Stomach (tissue), 9 donors: ENCODE data around the gene BEND2. TPM values are rescaled to one million over a fixed set of nuclear protein-coding genes. Genes with fewer than 3 reads are reported as not detected.

Source experiments
- DNase-seq, 2 donors: peaks; one replicate each; pipeline versions ENCODE4 v3.0.0 to v3.0.0-alpha.2; 2013 to 2019
- H3K27ac ChIP-seq, 5 donors: fragments of 200-600 bp in 4 of 5; sonication (generic) in 4 of 5; one replicate each; pipeline ENCODE4 v1.5.1; 2013 to 2019; ENCODE audit warnings: mild to moderate bottlenecking in 1 of 5, moderate library complexity in 1 of 5
- H3K27me3 ChIP-seq, 3 donors: fragments of 200-600 bp; sonication (generic); one replicate each; pipeline ENCODE4 v1.5.1; 2017 to 2019; ENCODE audit warnings: mixed run types in 1 of 3
- H3K36me3 ChIP-seq, 4 donors: fragments of 200-600 bp; sonication (generic); 1 replicate in 3 of 4; 2 replicates in 1 of 4; pipeline ENCODE4 v1.5.1; 2016 to 2019
- H3K4me1 ChIP-seq, 4 donors: fragments of 200-600 bp; sonication (generic); one replicate each; pipeline ENCODE4 v1.5.1; 2016 to 2019
- H3K4me3 ChIP-seq, 4 donors: fragments of 200-600 bp; sonication (generic) in 3 of 4; one replicate each; pipeline ENCODE4 v1.5.1; 2016 to 2019; ENCODE audit warnings: mild to moderate bottlenecking in 1 of 4
- H3K9me3 ChIP-seq, 4 donors: fragments of 200-600 bp; sonication (generic); one replicate each; pipeline ENCODE4 v1.5.1; 2016 to 2019
- CTCF ChIP-seq, 7 experiments: fragments of 450-650 bp in 4 of 7; fragments of 200-600 bp in 3 of 7; sonication (generic) in 3 of 7; IDR thresholded peaks; one replicate each; pipeline ENCODE4 v1.5.1; 2016 to 2019; ENCODE audit warnings: antibody characterized with exemption in 7 of 7, control low read depth in 2 of 7, mild to moderate bottlenecking in 1 of 7
- EP300 ChIP-seq: sonication (generic); formaldehyde crosslinking; IDR thresholded peaks from one replicate; pipeline ENCODE4 v1.6.1; 2017; ENCODE audit warnings: antibody characterized with exemption
- POLR2A ChIP-seq, 4 donors: fragments of 450-650 bp; IDR thresholded peaks; one replicate each; pipeline ENCODE4 v1.6.1; 2016; ENCODE audit warnings: antibody characterized with exemption in 4 of 4, control low read depth in 2 of 4, mild to moderate bottlenecking in 1 of 4, moderate library complexity in 1 of 4
- POLR2AphosphoS5 ChIP-seq, 3 donors: sonication (generic); formaldehyde crosslinking; IDR thresholded peaks; one replicate each; pipeline ENCODE4 v1.6.1; 2016; ENCODE audit warnings: antibody characterized with exemption in 3 of 3
- WGBS, 5 donors: extraction: QIAGEN DNeasy Blood & Tissue Kit in 3 of 5; methylation state at CpG; one replicate each; pipeline versions ENCODE4 v1.1.5 to v1.1.7; 2013 to 2018; 5-methylcytosine and 5-hydroxymethylcytosine counted together
- intact Hi-C: fragments of 100-400 bp; cut with DNase I; formaldehyde crosslinking; loops from one replicate; pipeline ENCODE4 v1.15.1; 2023; ENCODE audit warnings: low total_unique reads
- polyA plus RNA-seq, 3 donors: library from polyadenylated mRNA; stranded (reverse); fragments of 200-250 nt; gene quantifications; one replicate each; pipeline ENCODE4 v1.2.3, GENCODE V29; 2013
- total RNA-seq, 5 donors: library from RNA; depleted of rRNA; stranded (reverse); fragments of >200 nt; gene quantifications; one replicate each; pipeline versions ENCODE4 v1.1.0 to v1.2.3, GENCODE V29; 2014 to 2016
- donor health status: healthy with polysubstance abuse.
- donor health status: Bipolar disorder and iron deficiency.
- donor health status: healthy.

Gene BEND2
- total and polyA plus RNA-seq, 8 donors = 0.06 TPM; not detected in 7

- no peak overlapping the region for H3K27ac ChIP-seq
- intact Hi-C loops = no loop called here
- 58 to 78% (median 73%) methylated on average over 3 to 7 of the region's 7 CpGs for WGBS, 5 donors
- H3K4me3 ChIP-seq = no peak overlapping the region
- no peaks in the 10 kb centered on the region for H3K9me3 ChIP-seq
- TF ChIP-seq CTCF (IDR thresholded peaks at IDR 0.05) = no peak
- TF ChIP-seq POLR2A (IDR thresholded peaks at IDR 0.05) = no peak
- no peak for TF ChIP-seq EP300
- no peaks in the 10 kb centered on the region for H3K36me3 ChIP-seq
- H3K27me3 ChIP-seq = peaks cover 0 to 9% (median 0%) of the 10 kb centered on the region in 3 donors
- H3K4me1 ChIP-seq = no peaks in the 10 kb centered on the region
- DNase-seq = no peak
These were observed 47.0 kb downstream of the BEND2 start for GRCh38 chrX:18173494-18174180.

- 71 to 84% (median 79%) methylated on average over 4 of the region's 4 CpGs for WGBS, 5 donors
- intact Hi-C loops = no loop called here
- DNase-seq = no peak
- no peaks in the 10 kb centered on the region for H3K4me1 ChIP-seq
- peaks cover 0 to 9% (median 0%) of the 10 kb centered on the region in 3 donors for H3K27me3 ChIP-seq
- no peak overlapping the region for H3K27ac ChIP-seq
- TF ChIP-seq POLR2AphosphoS5 (IDR thresholded peaks at IDR 0.05) = no peak
- TF ChIP-seq CTCF (IDR thresholded peaks at IDR 0.05) = no peak
- TF ChIP-seq EP300 = no peak
- no peak for TF ChIP-seq POLR2A (IDR thresholded peaks at IDR 0.05)
- no peak overlapping the region for H3K4me3 ChIP-seq
- H3K9me3 ChIP-seq = no peaks in the 10 kb centered on the region
- no peaks in the 10 kb centered on the region for H3K36me3 ChIP-seq
These were observed 47.7 kb downstream of the BEND2 start for GRCh38 chrX:18172970-18173369.

GRCh38 chrX:18170910-18171309 is 49.8 kb downstream of the BEND2 start:
- Histone ChIP-seq H3K27ac (no peak overlapping the region), H3K27me3 (peaks cover 0 to 9% (median 0%) of the 10 kb centered on the region in 3 donors), H3K36me3 (no peaks in the 10 kb centered on the region), H3K9me3 (no peaks in the 10 kb centered on the region), H3K4me3 (no peak overlapping the region), H3K4me1 (no peaks in the 10 kb centered on the region)
- no peak for DNase-seq
- TF ChIP-seq EP300 = no peak
- no peak for TF ChIP-seq POLR2A (IDR thresholded peaks at IDR 0.05)
- TF ChIP-seq POLR2AphosphoS5 (IDR thresholded peaks at IDR 0.05) = no peak
- no peak for TF ChIP-seq CTCF (IDR thresholded peaks at IDR 0.05)
- WGBS, 5 donors = 67 to 81% (median 76%) methylated on average over 6 of the region's 6 CpGs
- intact Hi-C loops = no loop called here

GRCh38 chrX:18166068-18166467 is 54.6 kb downstream of the BEND2 start:
- Histone ChIP-seq H3K36me3 (no peaks in the 10 kb centered on the region), H3K27ac (no peak overlapping the region), H3K4me1 (no peaks in the 10 kb centered on the region), H3K4me3 (no peak overlapping the region), H3K27me3 (no peaks in the 10 kb centered on the region), H3K9me3 (no peaks in the 10 kb centered on the region)
- WGBS, 5 donors = 86 to 100% (median 93%) methylated on average over 4 of the region's 4 CpGs
- DNase-seq = no peak
- TF ChIP-seq CTCF (IDR thresholded peaks at IDR 0.05) (no peak), POLR2A (IDR thresholded peaks at IDR 0.05) (no peak), POLR2AphosphoS5 (IDR thresholded peaks at IDR 0.05) (no peak), EP300 (no peak)
- intact Hi-C loops = no loop called here
